Measurements from ENCODE around the gene FAAP24.
"Not testable (repeated sequence)": the region's sequence is repeated elsewhere in the genome, so short reads cannot be mapped to it uniquely, and the experiment has no call there.

Gene FAAP24

DNA sequence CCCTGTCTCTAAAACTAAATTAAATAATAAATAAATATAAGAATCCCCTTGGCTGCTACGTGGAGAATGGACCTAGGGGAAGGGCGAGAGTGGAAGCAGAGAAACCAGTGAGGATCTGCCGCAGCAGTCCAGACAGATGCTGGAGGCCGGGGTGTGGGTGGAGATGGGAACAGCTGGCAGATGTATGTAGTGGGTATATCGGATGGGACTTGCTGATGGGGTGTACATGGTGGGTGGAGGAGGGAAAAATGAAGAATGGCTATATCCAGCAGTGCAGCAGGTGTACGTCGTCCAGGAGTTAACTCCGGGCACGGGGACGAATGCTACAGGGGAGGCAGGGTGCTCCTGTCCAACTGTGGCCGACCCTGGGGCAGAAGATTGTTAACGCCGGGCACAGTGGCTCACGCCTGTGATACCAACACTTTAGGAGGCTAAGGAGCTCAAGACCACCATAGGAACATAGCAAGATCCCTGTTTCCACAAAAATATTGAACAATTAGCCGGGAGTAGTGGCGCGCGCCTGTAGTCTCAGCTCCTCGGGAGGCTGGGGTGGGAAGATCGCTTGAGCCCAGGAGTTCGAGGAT is 938 bp upstream of the FAAP24 start:
- H3K36me3 ChIP-seq (ENCODE audit: control insufficient read depth, insufficient read depth, low read length): peaks cover 10% of the 10 kb centered on the region
- peak overlapping the region; percentile 75 for H3K4me3 ChIP-seq (ENCODE audit: low read depth, low read length)
- H3K27me3 ChIP-seq (ENCODE audit: control insufficient read depth, insufficient read depth, low read length): no peaks in the 10 kb centered on the region
- H3K9ac ChIP-seq (ENCODE audit: low read length): peak overlapping the region; percentile 78
- no peaks in the 10 kb centered on the region for H3K9me3 ChIP-seq (ENCODE audit: control insufficient read depth, insufficient read depth, low read depth, low read length)
- no peak overlapping the region for H3K27ac ChIP-seq (ENCODE audit: low read depth, low read length)
- no peaks in the 10 kb centered on the region for H3K4me1 ChIP-seq (ENCODE audit: control insufficient read depth, insufficient read depth, low read length)

DNA sequence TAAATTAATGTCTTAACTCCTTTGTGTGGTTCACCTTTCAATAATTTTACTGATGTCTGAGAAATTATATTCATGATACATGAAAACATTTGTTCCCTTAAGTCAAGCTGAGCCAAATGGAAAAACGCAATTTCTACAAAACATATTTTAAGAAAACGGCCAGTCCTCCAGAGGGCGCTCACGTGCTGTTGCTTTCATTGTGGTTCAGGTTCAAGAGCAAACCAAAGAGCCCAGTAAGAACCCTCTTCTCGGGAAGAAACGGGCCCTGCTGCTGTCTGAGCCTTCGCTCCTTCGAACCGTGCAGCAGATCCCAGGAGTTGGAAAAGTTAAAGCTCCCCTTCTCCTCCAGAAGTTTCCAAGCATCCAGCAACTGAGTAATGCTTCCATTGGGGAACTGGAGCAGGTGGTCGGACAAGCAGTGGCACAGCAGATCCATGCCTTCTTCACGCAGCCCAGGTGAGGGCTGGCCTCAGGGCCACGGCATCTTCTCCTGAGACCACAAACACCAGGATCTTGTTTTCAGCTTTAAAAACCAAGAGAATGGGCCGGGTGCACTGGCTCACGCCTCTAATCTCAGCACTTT is 4.3 kb downstream of the FAAP24 start:
- Histone ChIP-seq H3K4me3 (ENCODE audit: low read depth, low read length) (no peak overlapping the region), H3K9me3 (ENCODE audit: control insufficient read depth, insufficient read depth, low read depth, low read length) (no peaks in the 10 kb centered on the region), H3K4me1 (ENCODE audit: control insufficient read depth, insufficient read depth, low read length) (no peaks in the 10 kb centered on the region), H3K36me3 (ENCODE audit: control insufficient read depth, insufficient read depth, low read length) (peaks cover 26% of the 10 kb centered on the region), H3K9ac (ENCODE audit: low read length) (no peak overlapping the region), H3K27ac (ENCODE audit: low read depth, low read length) (no peak overlapping the region), H3K27me3 (ENCODE audit: control insufficient read depth, insufficient read depth, low read length) (no peaks in the 10 kb centered on the region)

- peaks cover 26% of the 10 kb centered on the region for H3K36me3 ChIP-seq (ENCODE audit: control insufficient read depth, insufficient read depth, low read length)
- H3K27me3 ChIP-seq (ENCODE audit: control insufficient read depth, insufficient read depth, low read length): no peaks in the 10 kb centered on the region
- H3K4me3 ChIP-seq (ENCODE audit: low read depth, low read length): no peak overlapping the region
- H3K27ac ChIP-seq (ENCODE audit: low read depth, low read length): no peak overlapping the region
- no peaks in the 10 kb centered on the region for H3K4me1 ChIP-seq (ENCODE audit: control insufficient read depth, insufficient read depth, low read length)
- no peak overlapping the region for H3K9ac ChIP-seq (ENCODE audit: low read length)
- H3K9me3 ChIP-seq (ENCODE audit: control insufficient read depth, insufficient read depth, low read depth, low read length): no peaks in the 10 kb centered on the region
Measured at GRCh38 chr19:32977280-32977679, 5.2 kb downstream of the FAAP24 start.

DNA sequence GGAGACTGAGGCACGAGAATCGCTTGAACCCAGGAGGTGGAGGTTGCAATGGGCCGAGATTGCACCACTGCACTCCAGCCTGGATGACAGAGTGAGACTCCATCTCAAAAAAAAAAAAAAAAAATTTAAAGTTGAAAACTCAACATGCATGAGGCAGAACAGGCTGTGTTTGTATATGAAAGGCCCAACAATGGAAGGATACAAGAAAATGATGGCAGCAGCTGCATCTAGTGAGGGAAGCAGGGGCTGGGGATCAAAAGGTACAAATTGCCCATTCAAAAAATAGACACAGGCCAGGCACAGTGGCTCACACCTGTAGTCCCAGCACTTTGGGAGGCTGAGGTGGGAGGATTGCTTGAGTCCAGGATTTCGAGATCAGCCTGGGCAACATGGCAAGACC is 5.8 kb downstream of the FAAP24 start:
- H3K36me3 ChIP-seq (ENCODE audit: control insufficient read depth, insufficient read depth, low read length): peaks cover 26% of the 10 kb centered on the region
- not testable (repeated sequence) for H3K27ac ChIP-seq (ENCODE audit: low read depth, low read length); H3K9me3 ChIP-seq (ENCODE audit: control insufficient read depth, insufficient read depth, low read depth, low read length); H3K9ac ChIP-seq (ENCODE audit: low read length); H3K27me3 ChIP-seq (ENCODE audit: control insufficient read depth, insufficient read depth, low read length); H3K4me3 ChIP-seq (ENCODE audit: low read depth, low read length); H3K4me1 ChIP-seq (ENCODE audit: control insufficient read depth, insufficient read depth, low read length)

DNA sequence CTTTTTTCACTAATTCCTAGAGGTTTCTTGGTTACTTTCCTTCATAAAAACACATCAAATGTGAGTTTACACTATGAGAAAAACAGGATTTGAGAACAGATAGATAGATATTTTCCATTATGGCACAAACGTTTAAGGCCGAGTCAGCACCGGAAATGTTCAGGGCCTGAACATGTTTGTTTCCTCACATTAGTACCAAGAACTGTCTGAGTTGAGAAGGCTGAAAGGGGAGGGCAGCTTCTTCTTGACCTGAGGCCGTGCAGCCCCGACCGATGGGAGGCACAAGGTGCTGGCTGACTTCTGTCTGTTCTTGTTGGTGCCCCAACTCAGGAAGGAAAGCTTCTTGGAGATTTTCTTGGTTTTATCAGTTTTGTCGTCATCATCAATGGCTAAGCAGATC is 7.8 kb downstream of the FAAP24 start:
- H3K4me1 ChIP-seq (ENCODE audit: control insufficient read depth, insufficient read depth, low read length); H3K9me3 ChIP-seq (ENCODE audit: control insufficient read depth, insufficient read depth, low read depth, low read length); H3K27me3 ChIP-seq (ENCODE audit: control insufficient read depth, insufficient read depth, low read length); H3K4me3 ChIP-seq (ENCODE audit: low read depth, low read length); H3K27ac ChIP-seq (ENCODE audit: low read depth, low read length); H3K9ac ChIP-seq (ENCODE audit: low read length): not testable (repeated sequence)
- H3K36me3 ChIP-seq (ENCODE audit: control insufficient read depth, insufficient read depth, low read length): peaks cover 28% of the 10 kb centered on the region

DNA sequence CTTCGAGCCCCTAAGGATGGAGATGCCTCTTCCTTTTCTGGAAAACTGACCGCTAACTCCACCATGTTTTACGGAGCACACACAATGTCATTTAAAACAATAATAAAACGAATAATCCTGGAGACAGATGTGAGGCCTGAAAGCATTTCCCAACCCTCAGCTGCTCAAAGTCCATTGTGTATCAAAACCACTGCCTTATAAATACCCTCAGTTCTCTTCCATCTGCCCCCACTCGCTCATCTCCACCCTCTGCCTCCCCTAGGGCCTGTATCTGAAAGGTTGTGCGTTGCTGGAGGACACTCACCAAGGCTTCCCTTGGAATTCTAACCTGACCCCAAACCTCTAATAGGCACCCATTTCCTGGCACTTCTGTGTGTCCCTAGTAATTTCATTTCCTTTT is 10.4 kb downstream of the FAAP24 start:
- peaks cover 30% of the 10 kb centered on the region for H3K36me3 ChIP-seq (ENCODE audit: control insufficient read depth, insufficient read depth, low read length)
- not testable (repeated sequence) for H3K9ac ChIP-seq (ENCODE audit: low read length); H3K27ac ChIP-seq (ENCODE audit: low read depth, low read length); H3K4me1 ChIP-seq (ENCODE audit: control insufficient read depth, insufficient read depth, low read length); H3K27me3 ChIP-seq (ENCODE audit: control insufficient read depth, insufficient read depth, low read length); H3K4me3 ChIP-seq (ENCODE audit: low read depth, low read length); H3K9me3 ChIP-seq (ENCODE audit: control insufficient read depth, insufficient read depth, low read depth, low read length)

DNA sequence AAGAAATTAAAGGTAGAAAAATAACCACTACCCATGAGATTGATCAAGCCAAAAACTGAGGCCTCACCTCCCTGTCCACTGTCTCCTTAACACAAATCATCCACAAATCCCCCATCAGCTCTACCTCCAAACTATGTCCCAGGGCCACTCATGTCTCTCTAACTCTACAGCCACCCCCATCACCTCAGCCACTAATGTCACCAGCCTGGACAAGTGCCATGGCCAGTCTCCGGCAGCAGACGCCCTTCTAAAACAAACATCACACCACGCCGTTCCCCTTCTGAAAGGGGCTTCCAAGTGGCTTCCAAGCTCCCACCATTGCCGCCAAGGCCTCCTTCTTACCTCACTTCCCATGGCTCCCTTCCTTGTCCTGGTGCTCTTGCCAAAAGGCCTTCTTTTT is 16.2 kb downstream of the FAAP24 start:
- not testable (repeated sequence) for H3K27me3 ChIP-seq (ENCODE audit: control insufficient read depth, insufficient read depth, low read length); H3K27ac ChIP-seq (ENCODE audit: low read depth, low read length); H3K9me3 ChIP-seq (ENCODE audit: control insufficient read depth, insufficient read depth, low read depth, low read length); H3K9ac ChIP-seq (ENCODE audit: low read length); H3K4me1 ChIP-seq (ENCODE audit: control insufficient read depth, insufficient read depth, low read length); H3K4me3 ChIP-seq (ENCODE audit: low read depth, low read length)
- peaks cover 38% of the 10 kb centered on the region for H3K36me3 ChIP-seq (ENCODE audit: control insufficient read depth, insufficient read depth, low read length)

- Histone ChIP-seq H3K27ac (ENCODE audit: low read depth, low read length) (no peak overlapping the region), H3K4me3 (ENCODE audit: low read depth, low read length) (no peak overlapping the region), H3K4me1 (ENCODE audit: control insufficient read depth, insufficient read depth, low read length) (no peaks in the 10 kb centered on the region), H3K9me3 (ENCODE audit: control insufficient read depth, insufficient read depth, low read depth, low read length) (no peaks in the 10 kb centered on the region), H3K27me3 (ENCODE audit: control insufficient read depth, insufficient read depth, low read length) (no peaks in the 10 kb centered on the region), H3K36me3 (ENCODE audit: control insufficient read depth, insufficient read depth, low read length) (peaks cover 41% of the 10 kb centered on the region), H3K9ac (ENCODE audit: low read length) (no peak overlapping the region)
Measured at GRCh38 chr19:32988724-32989123, 16.7 kb downstream of the FAAP24 start.

- H3K36me3 ChIP-seq (ENCODE audit: control insufficient read depth, insufficient read depth, low read length): peaks cover 37% of the 10 kb centered on the region
- H3K9me3 ChIP-seq (ENCODE audit: control insufficient read depth, insufficient read depth, low read depth, low read length); H3K9ac ChIP-seq (ENCODE audit: low read length); H3K27me3 ChIP-seq (ENCODE audit: control insufficient read depth, insufficient read depth, low read length); H3K4me1 ChIP-seq (ENCODE audit: control insufficient read depth, insufficient read depth, low read length); H3K27ac ChIP-seq (ENCODE audit: low read depth, low read length); H3K4me3 ChIP-seq (ENCODE audit: low read depth, low read length): not testable (repeated sequence)
Measured at GRCh38 chr19:32995966-32996365, 23.9 kb downstream of the FAAP24 start.

DNA sequence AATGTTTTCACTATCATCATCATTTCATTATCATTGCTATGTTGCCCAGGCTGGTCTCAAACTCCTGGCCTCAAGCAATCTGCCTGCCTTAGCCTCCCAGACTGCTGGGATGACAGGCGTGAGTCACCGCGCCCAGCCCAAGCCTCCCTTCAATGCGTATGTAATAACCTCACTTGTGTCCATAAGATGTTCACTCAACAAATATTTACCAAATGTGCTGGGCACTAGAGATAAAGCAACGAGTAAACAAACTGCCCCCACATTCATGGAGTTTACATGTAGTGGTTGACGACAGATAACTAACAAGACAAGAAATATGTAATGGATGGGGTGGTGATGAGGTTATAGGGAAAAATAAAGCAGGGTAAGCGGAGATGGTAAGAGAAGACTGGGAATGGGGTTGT is 25.0 kb downstream of the FAAP24 start:
- not testable (repeated sequence) for H3K9ac ChIP-seq (ENCODE audit: low read length); H3K27ac ChIP-seq (ENCODE audit: low read depth, low read length); H3K27me3 ChIP-seq (ENCODE audit: control insufficient read depth, insufficient read depth, low read length); H3K4me3 ChIP-seq (ENCODE audit: low read depth, low read length); H3K4me1 ChIP-seq (ENCODE audit: control insufficient read depth, insufficient read depth, low read length); H3K9me3 ChIP-seq (ENCODE audit: control insufficient read depth, insufficient read depth, low read depth, low read length)
- H3K36me3 ChIP-seq (ENCODE audit: control insufficient read depth, insufficient read depth, low read length): peaks cover 36% of the 10 kb centered on the region

DNA sequence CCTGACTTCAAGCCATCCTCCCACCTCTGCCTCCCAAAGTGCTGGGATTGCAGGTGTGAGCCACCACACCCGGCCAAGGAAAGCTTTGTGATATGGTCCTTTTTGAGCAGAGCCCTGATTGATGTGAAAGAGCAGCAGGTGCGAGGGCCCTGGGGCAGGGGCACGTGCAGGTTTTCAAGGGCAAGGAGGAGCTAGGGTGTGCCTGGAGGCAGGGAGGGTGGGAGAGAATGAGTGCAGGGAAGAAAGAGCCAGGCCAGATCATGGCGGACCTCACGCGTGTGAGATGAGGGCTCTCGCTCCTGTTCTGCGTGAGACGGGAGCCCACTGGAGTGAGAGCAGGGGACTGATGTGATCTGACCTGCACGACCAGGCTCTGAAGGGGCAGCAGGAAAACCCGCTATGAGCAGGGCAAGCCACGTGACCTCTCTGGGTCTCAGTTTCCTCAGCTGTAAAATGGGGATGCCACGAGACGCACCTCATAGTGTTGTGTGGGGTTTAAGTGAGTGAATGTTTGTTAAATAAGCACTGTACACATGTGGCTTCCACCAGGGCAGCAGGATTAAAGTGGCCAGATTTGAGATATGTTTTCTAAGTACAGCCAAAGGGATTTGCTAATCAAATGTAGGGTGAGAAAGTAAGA is 25.8 kb downstream of the FAAP24 start:
- Histone ChIP-seq H3K9me3 (ENCODE audit: control insufficient read depth, insufficient read depth, low read depth, low read length) (no peaks in the 10 kb centered on the region), H3K9ac (ENCODE audit: low read length) (no peak overlapping the region), H3K4me1 (ENCODE audit: control insufficient read depth, insufficient read depth, low read length) (no peaks in the 10 kb centered on the region), H3K4me3 (ENCODE audit: low read depth, low read length) (no peak overlapping the region), H3K27me3 (ENCODE audit: control insufficient read depth, insufficient read depth, low read length) (no peaks in the 10 kb centered on the region), H3K27ac (ENCODE audit: low read depth, low read length) (no peak overlapping the region), H3K36me3 (ENCODE audit: control insufficient read depth, insufficient read depth, low read length) (peaks cover 43% of the 10 kb centered on the region)

All from HUES6 (cell line).